GM23248 (cell line): ENCODE measurements around the gene FADS3. TPM values are rescaled to one million over a fixed set of nuclear protein-coding genes. Genes with fewer than 3 reads are reported as not detected.

ENCODE experiments used
- DNase-seq: peaks from one replicate; pipeline ENCODE4 v3.0.0-alpha.2; 2015
- H2AFZ ChIP-seq: fragments of 200-600 bp; sonication (generic); 2 replicates; pipeline ENCODE4 v1.6.1; 2016; ENCODE audit warnings: antibody characterized with exemption
- H3F3A ChIP-seq: fragments of 200-600 bp; sonication (generic); 2 replicates; pipeline ENCODE4 v1.6.1; 2016; ENCODE audit warnings: mild to moderate bottlenecking, antibody characterized with exemption, mixed run types; ENCODE audit not compliant: insufficient read depth
- H3K27ac ChIP-seq: fragments of 200-600 bp; sonication (generic); 2 replicates; pipeline ENCODE4 v1.5.1; 2016; ENCODE audit warnings: mild to moderate bottlenecking
- H3K27me3 ChIP-seq: fragments of 200-600 bp; sonication (generic); replicated peaks from 2 replicates; pipeline ENCODE4 v1.6.1; 2016; ENCODE audit warnings: mild to moderate bottlenecking; ENCODE audit not compliant: insufficient read depth
- H3K36me3 ChIP-seq: fragments of 200-600 bp; sonication (generic); 2 replicates; pipeline ENCODE4 v1.6.1; 2016; ENCODE audit warnings: low read depth, mild to moderate bottlenecking
- H3K4me1 ChIP-seq: fragments of 200-600 bp; sonication (generic); 2 replicates; pipeline ENCODE4 v1.6.1; 2016; ENCODE audit warnings: mild to moderate bottlenecking; ENCODE audit not compliant: insufficient read depth
- H3K4me2 ChIP-seq: fragments of 200-600 bp; sonication (generic); one replicate; pipeline ENCODE4 v1.6.1; 2016; ENCODE audit warnings: mild to moderate bottlenecking; ENCODE audit not compliant: unreplicated experiment
- H3K4me3 ChIP-seq: fragments of 200-600 bp; sonication (generic); 2 replicates; pipeline ENCODE4 v1.5.1; 2016; ENCODE audit warnings: mild to moderate bottlenecking
- H3K79me2 ChIP-seq: fragments of 200-600 bp; sonication (generic); 2 replicates; pipeline ENCODE4 v1.6.1; 2016; ENCODE audit warnings: mild to moderate bottlenecking; ENCODE audit not compliant: insufficient read depth
- H3K9ac ChIP-seq: fragments of 200-600 bp; sonication (generic); 2 replicates; pipeline ENCODE4 v1.6.1; 2016; ENCODE audit warnings: mild to moderate bottlenecking
- H3K9me2 ChIP-seq: fragments of 200-600 bp; sonication (generic); 2 replicates; pipeline ENCODE4 v1.6.1; 2016; ENCODE audit warnings: mixed run types, mild to moderate bottlenecking, moderate library complexity; ENCODE audit not compliant: insufficient read depth
- H3K9me3 ChIP-seq: fragments of 200-600 bp; sonication (generic); one replicate; pipeline ENCODE4 v1.6.1; 2017; ENCODE audit warnings: low read depth
- H4K20me1 ChIP-seq: fragments of 200-600 bp; sonication (generic); 2 replicates; pipeline ENCODE4 v1.6.0; 2016; ENCODE audit not compliant: insufficient read depth
- EZH2 ChIP-seq: fragments of 200-600 bp; sonication (generic); IDR thresholded peaks from 2 replicates; pipeline ENCODE4 v1.6.1; 2018; ENCODE audit warnings: antibody characterized with exemption, mild to moderate bottlenecking; ENCODE audit not compliant: insufficient read depth, poor library complexity, severe bottlenecking
- EZH2phosphoT487 ChIP-seq: fragments of 200-600 bp; sonication (generic); IDR thresholded peaks from 2 replicates; pipeline ENCODE4 v1.6.1; 2018; ENCODE audit warnings: antibody characterized with exemption, moderate library complexity, mild to moderate bottlenecking, low read depth; ENCODE audit not compliant: insufficient read depth
- WGBS, 2 experiments: methylation state at CpG; one replicate each; pipeline ENCODE4 v1.1.6; 2015 to 2017; ENCODE audit warnings: low lambda C conversion rate in 2 of 2, low coverage in 1 of 2; ENCODE audit errors: missing lambda C conversion rate in 2 of 2; 5-methylcytosine and 5-hydroxymethylcytosine counted together
- in situ Hi-C: fragments of 300-500 bp; cut with MboI; formaldehyde crosslinking; loops from 2 replicates; pipeline ENCODE4 v1.15.0; 2020
- polyA plus RNA-seq: library from polyadenylated mRNA; unstranded; fragments of >200 nt; fragmentation: Nextera tagmentation; extraction: Ambion mirVana; gene quantifications from 2 replicates; pipeline ENCODE4 v1.2.1, GENCODE V29; 2016
- total RNA-seq: library from RNA; depleted of rRNA; stranded (reverse); fragments of >200 nt; shearing (Covaris generic); gene quantifications from 2 replicates; pipeline ENCODE4 v1.2.3, GENCODE V29; 2014

FADS3 gene
- total and polyA plus RNA-seq, 2 experiments from 2014 or later = 135 to 203 TPM

DNA sequence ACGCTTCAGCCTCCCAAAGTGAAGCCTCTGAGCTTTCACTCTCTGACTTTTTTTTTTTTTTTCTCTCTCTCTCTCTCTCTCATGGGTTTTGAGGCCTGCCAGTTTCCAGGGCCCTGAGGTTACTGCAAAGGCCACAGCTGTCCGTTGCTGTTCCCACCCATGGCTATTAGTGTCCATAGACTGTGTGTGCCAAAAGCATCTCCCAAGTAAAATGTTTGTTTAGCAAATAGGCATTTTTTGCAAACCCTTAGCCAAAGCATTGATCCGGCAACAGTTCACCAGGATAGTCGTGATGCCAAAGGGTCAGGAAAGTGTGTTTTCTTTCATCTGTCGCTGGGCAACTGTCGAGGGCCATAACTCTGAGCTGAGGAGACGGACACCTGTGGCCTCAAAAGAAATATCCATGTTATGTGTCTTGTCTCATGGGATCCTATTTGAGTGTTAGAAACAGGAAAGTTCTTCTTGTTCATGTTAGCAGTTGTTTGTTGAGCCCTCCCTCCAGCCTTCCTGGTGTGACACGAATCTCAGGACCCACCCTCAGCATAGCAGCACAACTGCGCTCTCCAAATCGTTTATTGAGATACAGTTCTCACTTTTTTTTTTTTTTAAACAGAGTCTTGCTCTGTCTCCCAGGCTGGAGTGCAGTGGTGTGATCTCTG is 44.9 kb downstream of the FADS3 start:
- H3K36me3 ChIP-seq = no peaks in the 10 kb centered on the region
- WGBS, 2 experiments = 90 to 93% methylated on average over 10 of the region's 10 CpGs
- DNase-seq = no peak

GRCh38 chr11:61844909-61845565 is 46.3 kb downstream of the FADS3 start:
- no peaks in the 10 kb centered on the region for H3F3A ChIP-seq
- H3K27me3 ChIP-seq = no peaks in the 10 kb centered on the region
- TF ChIP-seq EZH2 (no peak), EZH2phosphoT487 (no peak)
- H2AFZ ChIP-seq = no peak overlapping the region
- H3K9me2 ChIP-seq = no peaks in the 10 kb centered on the region
- H3K36me3 ChIP-seq = no peaks in the 10 kb centered on the region
- no peaks in the 10 kb centered on the region for H3K4me1 ChIP-seq
- 72 to 75% methylated on average over 16 of the region's 16 CpGs for WGBS, 2 experiments
- no peaks in the 10 kb centered on the region for H3K9me3 ChIP-seq
- no peak overlapping the region for H3K9ac ChIP-seq
- no peaks in the 10 kb centered on the region for H3K79me2 ChIP-seq
- no peak overlapping the region for H3K27ac ChIP-seq
- no peak overlapping the region for H3K4me2 ChIP-seq
- in situ Hi-C loops = no loop called here
- no peak overlapping the region for H3K4me3 ChIP-seq
- no peak for DNase-seq
- H4K20me1 ChIP-seq = no peaks in the 10 kb centered on the region

More for the DNA sequence above, 44.9 kb downstream of the FADS3 start:
- Histone ChIP-seq H2AFZ (no peak overlapping the region), H3K27ac (no peak overlapping the region), H3K4me3 (no peak overlapping the region), H3K27me3 (no peaks in the 10 kb centered on the region), H3K4me2 (no peak overlapping the region), H3K79me2 (no peaks in the 10 kb centered on the region), H3K9me2 (no peaks in the 10 kb centered on the region), H3F3A (no peaks in the 10 kb centered on the region), H3K9me3 (no peaks in the 10 kb centered on the region), H4K20me1 (no peaks in the 10 kb centered on the region), H3K9ac (no peak overlapping the region), H3K4me1 (no peaks in the 10 kb centered on the region)
- no peak for TF ChIP-seq EZH2phosphoT487
- TF ChIP-seq EZH2 = no peak
- in situ Hi-C loops = no loop called here

GRCh38 chr11:61842528-61842820 is 48.9 kb downstream of the FADS3 start:
- H4K20me1 ChIP-seq = no peaks in the 10 kb centered on the region
- no peak for DNase-seq
- no peak for TF ChIP-seq EZH2
- no peak for TF ChIP-seq EZH2phosphoT487
- H3K79me2 ChIP-seq = no peaks in the 10 kb centered on the region
- H3K36me3 ChIP-seq = no peaks in the 10 kb centered on the region
- H3K9me2 ChIP-seq = no peaks in the 10 kb centered on the region
- WGBS, 2 experiments = 96 to 98% methylated on average over 7 of the region's 7 CpGs
- no peak overlapping the region for H3K27ac ChIP-seq
- H3K4me1 ChIP-seq = no peaks in the 10 kb centered on the region
- H3K4me3 ChIP-seq = no peak overlapping the region
- H3K9ac ChIP-seq = no peak overlapping the region
- in situ Hi-C loops = no loop called here
- H2AFZ ChIP-seq = no peak overlapping the region
- no peaks in the 10 kb centered on the region for H3K27me3 ChIP-seq
- no peak overlapping the region for H3K4me2 ChIP-seq
- H3F3A ChIP-seq = no peaks in the 10 kb centered on the region
- no peaks in the 10 kb centered on the region for H3K9me3 ChIP-seq

DNA sequence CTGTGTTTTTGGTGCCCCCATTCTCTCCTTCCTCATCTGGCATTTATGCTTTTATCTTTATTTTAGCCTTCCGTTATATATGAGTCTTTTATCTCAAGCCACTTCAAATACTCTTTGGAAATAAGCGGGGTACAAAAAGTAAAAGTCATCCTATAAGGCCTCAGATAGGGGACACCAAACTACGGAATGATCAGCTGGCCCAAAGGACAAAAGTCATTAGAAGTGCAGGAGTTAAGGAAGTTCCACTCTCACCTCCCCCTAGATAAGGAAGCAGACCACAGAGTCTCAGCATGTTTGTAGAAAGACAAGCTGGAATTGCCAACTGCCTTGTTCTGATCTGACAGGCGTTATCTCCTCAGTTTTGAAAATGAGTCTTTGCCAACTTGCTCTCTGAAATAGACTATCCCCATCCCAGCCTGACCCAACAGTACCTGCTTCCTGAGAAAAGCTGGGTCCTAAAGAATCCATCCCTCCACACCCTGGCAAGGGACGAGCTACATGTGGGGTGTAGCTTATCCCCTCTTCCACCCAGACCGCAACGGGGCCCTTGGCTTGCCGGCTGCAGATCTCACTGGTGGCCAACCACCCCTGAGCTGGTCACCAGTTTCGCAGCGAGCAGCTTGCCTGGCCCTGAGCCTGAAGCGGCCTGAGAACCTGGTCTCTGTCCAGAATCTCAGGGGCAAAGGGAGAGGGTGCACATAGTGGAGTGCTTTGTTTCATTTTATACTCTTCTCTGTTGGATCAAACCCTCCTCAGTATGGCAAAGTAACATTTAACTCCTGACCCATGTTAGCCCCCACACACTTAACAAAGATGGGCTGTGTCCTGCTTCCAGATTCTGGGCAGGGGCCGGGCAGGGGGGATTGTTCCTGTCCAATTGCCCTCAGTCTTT is 49.5 kb downstream of the FADS3 start:
- Histone ChIP-seq H3K9ac (no peak overlapping the region), H2AFZ (no peak overlapping the region), H3K79me2 (no peaks in the 10 kb centered on the region), H3K27me3 (no peaks in the 10 kb centered on the region), H4K20me1 (no peaks in the 10 kb centered on the region), H3K27ac (no peak overlapping the region), H3K4me3 (no peak overlapping the region), H3K9me3 (no peaks in the 10 kb centered on the region), H3K4me1 (no peaks in the 10 kb centered on the region), H3K9me2 (no peaks in the 10 kb centered on the region), H3F3A (no peaks in the 10 kb centered on the region), H3K4me2 (no peak overlapping the region), H3K36me3 (no peaks in the 10 kb centered on the region)
- in situ Hi-C loops = no loop called here
- TF ChIP-seq EZH2phosphoT487 = no peak
- no peak for TF ChIP-seq EZH2
- DNase-seq = no peak
- WGBS, 2 experiments = 91 to 92% methylated on average over 12 of the region's 12 CpGs
